CD1c-positive myeloid dendritic cell (primary cell): ENCODE results near the gene AK3.

Experiments used
- DNase-seq: peaks from one replicate; pipeline ENCODE4 v3.0.0-alpha.2; 2016; ENCODE audit errors: extremely low spot score

AK3 gene

DNA sequence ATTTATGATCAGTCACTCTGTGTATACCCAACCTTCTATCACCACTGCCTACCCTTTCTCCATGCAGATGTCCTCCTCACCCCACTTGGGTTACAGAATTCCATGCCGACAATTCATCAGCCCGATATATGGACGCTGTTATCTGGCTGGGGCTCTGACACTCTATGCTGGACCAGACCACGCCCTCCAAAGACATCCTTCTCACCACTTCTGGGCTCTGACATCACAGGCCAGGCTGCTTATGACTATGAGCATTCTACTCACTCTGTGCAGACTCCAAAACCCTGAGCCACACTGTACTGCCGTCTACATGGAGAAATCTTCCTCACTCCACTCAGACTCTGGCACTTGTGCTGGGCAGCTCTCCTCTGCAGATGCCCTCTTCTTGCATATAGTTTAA, 7.6 kb upstream of the AK3 start:
- DNase-seq: no peak

DNA sequence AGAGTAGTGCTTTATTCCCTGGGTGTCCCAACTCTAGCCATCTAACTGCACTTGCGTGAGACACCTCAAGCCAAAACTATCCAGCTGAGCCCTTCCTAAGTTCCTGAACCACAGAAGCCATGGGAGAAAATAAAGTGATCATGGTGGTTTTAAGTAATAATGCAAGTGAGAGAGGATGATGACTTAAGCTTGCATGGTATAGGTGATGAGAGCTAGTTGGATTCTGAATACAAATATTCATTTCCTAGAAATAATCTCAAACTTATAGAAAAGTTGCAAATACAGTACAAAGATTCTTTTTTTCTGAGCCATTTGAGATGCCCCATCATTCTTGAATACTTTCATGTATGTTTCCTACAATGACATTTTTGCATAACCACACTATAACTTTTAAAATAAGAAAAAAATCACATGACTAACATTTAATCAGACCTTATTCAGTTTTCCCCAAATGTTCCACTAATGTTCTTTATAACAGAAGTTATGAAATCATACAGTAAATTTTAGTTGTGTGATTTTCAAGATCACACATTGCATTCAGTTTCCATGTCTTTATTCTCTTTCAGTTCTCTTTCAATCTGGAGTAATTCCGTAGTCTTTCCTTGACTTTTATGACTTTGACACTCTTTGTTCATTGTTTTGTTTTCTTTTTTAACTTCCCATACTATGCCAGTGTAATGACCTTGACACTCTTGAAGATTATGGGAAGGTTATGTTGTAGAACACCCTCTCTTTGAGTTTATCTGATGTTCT, 5.5 kb upstream of the AK3 start:
- no peak for DNase-seq

DNA sequence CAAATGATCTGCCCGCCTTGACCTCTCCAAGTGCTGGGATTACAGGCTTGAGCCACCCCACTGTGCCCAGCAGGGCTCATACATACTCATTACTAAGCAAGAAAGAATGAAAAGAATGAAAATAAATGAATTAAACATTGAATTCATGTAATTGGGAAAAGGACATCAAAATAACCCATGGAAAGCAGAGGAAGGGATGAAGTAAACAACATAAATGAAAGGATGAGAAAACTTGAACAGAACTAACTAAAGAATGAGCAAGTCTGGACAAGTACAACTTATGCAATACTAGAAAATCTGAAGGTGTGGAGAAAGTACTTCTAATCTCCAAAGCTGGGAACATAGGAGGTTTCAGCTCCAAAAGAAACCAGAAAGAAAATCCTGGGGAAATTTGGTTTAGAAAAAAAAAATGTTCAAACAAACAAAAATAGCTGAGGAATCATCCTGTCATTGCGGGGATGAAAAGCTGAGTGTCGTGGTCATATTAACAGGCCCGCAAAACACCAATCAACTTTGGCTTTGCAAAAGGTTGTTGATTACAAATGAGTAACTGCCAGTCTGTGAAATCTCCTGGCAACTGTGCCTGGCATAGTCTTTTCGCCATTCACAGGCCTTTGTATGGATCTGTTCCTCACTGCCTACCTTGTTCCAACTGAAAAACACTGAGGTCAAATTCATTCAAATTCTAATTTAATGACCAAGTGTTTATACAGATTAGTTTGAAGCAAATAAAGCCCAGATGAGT, 2.3 kb upstream of the AK3 start:
- DNase-seq: no peak

DNA sequence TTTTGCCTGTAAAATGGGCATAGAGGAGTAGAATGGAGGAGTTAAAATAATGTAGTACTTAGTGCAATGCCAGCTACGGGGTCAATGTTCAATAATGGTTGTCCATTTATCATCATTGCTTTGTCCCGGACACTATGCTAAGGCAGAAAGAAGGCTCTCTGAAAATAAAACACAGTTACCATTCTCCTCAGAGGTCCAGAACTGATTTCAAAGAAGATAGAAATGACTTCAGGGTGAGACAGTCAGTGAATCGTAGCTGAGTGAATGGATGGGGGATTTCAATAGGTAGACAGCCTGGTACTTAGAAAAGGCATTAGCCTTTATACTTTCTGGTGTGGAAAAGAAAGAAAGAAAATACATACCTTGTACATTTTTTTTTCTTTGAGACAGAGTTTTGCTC, 1.2 kb upstream of the AK3 start:
- no peak for DNase-seq

DNA sequence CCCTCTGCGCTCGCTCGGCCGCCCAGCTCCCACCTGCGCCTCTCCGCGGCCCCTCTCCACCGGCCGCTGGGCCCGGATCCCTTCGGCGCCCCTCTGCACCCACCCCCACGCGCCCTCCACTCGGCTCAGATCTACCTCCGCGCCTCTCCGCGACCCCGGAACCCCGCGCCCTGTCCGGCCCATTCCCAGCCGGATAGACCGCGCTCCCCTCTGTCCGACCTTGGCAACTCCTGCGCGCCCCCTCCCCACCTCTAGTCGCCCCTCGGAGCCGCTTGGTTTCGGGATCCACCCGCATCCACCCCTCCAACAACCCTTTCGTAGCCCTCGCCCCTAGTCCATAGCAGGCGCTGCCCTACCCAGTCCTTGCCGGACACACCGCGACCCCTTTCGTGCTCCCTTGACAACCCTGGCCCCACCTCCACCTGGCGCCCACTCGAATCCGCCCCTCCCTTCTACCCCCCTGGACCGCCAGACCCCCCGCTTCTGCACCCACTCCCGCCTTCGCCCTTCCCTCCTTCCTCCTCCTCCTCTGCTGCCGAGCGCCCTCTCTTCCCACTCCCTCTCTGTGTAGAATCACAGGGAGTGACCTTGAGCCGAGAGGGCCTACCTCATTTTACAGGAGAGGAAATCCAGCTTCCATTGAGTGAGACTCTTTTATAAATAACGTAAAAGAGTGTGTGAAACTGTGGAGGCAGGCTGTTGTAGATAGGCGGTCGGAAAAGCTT, 525 bp upstream of the AK3 start:
- no peak for DNase-seq

DNA sequence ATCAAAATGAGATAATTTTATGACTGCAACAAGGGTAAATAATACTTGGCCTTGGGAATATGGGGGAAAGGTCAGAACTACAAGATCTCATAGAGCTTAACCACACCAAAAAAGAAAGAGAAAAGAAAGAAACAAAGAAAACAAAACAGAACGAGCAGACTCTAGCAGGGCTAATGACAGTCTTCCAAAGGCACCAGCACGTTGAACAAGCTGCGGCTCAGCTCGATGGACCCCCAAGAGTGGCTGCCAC, 689 bp downstream of the AK3 start:
- no peak for DNase-seq

DNA sequence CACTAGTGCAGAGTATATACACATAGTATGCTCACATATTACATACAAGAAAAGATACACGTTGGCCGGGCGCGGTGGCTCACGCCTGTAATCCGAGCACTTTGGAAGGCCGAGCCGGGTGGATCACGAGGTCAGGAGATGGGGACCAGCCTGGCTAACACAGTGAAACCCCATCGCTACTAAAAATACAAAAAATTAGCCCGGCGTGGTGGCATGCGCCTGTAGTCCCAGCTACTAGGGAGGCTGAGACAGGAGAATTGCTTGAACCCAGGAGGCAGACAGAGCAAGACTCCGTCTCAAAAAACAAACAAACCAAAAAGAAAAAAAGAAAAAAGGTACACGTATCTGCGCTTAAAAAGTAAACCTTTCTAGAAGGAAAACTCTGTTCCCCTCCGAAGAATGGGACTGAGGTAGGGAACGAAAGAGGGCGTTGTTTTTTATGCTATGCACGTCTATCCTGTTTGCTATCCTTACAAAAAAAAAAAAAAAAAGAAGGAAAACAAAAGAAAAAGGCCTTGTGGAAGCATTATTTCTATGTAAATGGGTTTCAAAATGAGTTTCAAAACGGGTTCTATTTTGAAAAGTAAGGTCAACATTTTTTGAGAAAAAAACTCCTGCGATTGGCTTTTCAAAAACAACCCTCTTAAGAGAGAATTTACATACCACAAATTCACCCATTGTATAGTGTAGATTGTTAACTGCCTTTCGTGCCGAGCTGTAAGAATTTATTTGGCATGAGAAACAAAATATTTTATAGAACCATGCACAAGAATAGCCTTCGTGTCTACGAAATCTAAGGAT, 1.2 kb downstream of the AK3 start:
- DNase-seq: no peak

DNA sequence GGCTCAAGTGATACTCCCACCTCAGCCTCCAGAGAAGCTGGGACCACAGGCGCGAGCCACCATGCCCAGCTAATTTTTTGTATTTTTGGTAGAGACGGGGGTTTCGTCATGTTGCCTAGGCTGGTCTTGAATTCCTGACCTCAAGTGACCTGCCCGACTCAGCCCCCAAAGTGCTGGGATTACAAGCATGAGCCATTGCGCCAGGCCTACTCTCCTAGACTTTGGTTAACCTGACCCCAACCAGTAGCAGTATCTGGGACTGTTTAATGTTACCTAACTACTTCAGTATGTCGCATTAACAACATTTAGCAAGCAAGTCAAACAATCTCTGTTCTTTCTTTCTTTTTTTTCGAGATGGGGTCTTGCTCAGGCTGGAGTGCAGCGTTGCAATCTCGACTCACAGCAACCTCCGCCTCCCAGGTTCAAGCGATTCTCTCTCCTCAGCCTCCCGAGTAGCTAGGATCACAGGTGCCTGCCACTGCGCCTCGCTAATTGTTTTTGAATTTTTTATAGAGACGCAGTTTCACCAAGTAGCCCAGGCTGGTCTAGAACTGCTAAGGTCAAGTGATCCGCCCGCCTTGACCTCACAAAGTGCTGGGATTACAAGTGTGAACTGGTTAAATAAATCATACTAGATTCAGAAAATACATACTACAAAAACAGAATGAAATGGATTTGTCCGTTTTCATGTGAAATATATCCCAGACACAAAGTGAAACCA, 2.0 kb downstream of the AK3 start:
- no peak for DNase-seq

DNA sequence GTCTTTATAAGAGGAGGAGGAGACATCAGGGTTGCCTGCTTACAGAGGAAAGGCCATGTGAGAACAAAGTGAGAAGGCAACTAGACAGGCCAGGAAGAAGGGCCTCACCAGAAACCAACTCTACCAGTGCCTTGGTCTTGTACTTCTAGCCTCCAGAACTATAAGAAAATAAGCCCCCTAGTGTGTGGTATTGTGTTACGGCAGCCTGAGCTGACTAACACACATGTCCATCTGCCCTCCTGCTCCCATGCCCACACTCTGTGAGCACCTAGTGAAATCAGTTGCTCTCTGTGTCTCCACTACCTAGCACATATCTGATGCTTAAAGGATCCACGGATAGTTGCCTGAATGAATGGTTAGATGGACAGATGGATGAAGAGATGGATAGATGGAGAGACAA, 6.9 kb downstream of the AK3 start:
- no peak for DNase-seq

DNA sequence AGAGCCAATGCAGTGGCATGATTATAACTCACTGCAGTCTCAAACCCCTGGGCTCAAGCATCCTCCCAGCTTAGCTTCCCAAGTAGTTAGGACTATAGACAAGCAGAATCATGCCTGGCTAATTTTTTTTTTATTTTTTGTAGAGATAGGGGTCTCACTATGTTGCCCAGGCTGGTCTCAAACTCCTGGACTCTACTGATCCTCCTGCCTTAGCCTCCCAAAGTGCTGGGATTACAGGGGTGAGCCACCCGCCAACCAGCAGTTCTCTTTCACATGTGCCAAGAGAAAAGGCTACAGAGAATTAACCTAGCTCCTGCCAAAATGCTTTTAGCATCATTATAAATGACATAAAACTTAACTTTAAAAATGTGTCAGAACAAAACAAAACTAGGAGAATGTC, 8.1 kb downstream of the AK3 start:
- DNase-seq: no peak

DNA sequence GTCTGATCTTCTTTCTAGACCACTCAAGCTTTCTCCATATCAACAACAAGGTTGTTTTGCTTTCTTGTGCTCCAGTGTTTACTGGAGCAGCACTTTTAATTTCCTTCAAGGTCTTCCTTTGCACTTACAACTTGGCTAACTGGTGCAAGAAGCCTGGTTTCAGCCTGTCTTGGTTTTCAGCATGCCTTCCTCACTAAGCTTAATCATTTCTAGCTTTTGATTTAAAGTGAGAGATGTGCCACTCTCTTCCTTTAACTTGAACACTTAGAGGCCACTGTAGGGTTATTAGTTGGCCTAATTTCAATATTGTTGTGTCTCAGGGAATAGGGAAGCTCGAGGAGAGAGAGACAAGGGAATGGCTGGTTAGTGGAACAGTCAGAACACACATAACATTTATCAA, 13.4 kb downstream of the AK3 start:
- no peak for DNase-seq

DNA sequence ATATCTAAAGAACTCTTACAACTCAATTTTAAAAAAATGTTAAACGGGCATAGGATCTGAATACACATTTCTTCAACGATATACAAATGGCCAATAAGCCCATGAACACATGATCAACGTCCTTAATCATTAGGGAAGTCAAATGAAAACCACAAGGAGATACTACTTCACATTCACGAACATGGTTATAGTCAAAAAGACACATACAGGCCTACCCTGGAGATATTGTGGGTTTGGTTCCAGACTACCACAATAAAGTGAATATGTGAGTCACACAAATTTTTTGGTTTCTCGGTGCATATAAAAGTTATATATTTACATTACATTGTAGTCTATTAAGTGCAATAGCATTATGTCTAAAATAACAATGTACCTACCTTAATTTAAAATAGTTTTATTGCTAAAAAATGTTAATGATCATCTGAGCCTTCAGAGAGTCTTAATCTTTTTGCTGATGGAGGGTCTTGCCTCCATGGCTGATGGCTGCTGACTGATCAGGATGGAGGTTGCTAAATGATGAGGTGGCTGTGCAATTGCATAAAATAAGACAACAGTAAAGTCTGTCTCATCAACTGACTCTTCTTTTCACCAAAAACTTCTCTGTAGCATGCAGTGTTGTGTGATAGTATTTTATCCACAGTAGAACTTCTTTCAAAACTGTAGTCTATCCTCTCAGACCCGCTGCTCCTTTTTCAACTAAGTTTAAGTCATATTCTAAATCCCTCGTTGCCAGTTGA, 15.1 kb downstream of the AK3 start:
- DNase-seq: no peak

DNA sequence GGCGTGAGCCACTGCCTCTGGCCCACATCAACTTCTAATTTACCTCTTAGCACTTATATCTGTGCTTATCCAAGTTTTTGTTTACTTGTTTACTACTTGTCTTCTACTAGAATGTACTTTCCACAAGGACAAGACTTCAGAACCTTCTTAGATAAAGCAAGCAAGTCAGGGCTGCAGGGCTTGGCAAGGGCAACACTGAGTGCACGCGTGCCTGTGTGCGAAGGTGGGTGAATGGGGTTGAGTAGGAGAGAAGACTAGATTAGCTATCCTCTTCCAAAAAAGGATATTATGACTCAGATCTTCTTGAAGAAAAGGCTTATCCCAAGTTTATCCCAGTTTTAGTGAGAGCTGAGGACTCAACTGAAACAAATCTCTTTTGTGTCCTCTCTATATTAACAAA, 19.3 kb downstream of the AK3 start:
- DNase-seq: no peak

DNA sequence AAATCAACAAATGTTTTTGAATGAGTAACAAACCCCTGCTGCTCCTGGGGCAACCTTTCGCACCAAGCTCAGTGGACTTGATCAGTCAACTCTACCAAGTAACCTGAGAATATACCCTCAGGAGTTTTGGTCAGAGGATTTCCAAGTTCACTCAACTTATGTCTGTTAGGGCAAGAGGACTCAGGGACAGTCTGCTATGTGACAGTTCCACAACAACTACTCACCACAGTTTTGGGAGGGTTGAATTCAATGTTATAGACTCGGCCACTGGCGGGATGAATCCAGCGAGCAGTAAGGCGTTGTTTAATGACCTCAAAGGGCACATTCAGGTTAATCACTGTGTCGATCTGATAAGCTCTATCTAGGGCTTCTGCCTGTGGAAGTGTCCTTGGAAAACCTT, 22.1 kb downstream of the AK3 start:
- DNase-seq: no peak

DNA sequence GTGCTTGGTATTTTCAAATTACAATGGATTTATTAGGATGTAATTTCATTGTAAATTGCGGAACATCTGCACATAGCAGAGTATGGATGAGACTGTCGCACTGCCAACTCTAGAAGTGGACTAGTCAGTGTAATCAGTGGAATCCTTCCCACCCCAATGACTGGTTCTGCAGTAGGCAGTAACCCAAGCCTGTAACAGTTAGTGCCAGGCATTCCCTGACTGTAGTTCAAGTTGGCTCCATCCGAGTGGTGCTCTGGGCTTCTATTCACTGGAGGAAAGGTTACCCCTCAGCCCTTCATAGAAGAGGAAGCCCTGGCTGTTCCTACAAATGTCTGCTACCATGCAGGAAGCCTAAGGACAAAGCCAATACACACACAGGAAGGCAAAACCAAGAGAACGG, 23.2 kb downstream of the AK3 start:
- DNase-seq: no peak

DNA sequence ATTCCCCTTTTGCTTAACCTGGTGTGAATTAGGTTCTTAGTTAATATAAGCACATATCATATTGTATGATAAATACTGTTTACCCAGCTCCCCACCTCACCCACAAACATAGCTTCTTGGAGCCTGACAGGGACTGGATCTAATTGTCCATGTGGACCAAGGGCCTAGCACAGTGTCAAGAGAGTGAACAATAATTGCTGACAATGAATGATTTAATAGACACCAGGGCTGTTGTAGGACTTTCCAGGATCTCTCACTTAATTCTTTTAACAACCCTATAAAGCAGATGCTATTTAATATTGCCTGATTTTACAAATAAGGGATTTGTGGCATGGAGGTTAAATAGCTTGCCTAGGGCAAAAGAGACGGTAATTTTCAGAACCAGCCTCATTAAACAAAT, 24.8 kb downstream of the AK3 start:
- DNase-seq: no peak

DNA sequence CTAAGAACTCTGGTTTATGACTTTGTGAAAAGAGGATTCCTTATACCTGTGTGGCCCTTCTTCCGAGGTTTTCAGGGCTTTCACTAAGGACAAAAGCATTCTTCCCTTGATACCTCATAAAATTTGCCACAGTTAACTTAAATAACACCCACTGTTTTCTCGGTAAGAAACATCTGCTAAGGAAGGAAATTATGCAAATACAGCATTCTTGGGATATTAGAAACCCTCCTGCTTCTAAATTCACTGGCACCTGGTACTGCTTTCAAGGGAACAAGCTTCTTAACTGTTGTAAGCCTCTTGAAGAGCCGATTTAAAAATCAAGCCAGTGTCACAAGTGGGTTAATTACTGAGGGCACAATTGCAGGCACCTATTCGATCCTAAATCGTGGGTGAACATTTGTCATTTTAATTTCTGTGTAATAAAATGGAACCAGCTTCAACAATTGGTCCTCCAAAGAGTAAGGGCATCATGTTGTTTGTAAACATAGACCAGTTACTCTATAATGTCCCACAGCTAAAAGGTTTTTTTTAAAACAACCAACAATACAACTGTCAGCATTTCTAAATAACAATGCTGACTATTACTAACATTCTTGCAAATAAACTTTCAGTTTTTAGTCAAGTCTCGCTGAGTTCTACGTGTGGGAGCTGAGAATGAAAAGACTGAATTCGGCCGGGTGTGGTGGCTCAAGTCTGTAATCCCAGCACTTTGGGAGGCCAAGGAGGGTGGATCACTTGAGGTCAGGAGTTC, 26.6 kb downstream of the AK3 start:
- DNase-seq: no peak

DNA sequence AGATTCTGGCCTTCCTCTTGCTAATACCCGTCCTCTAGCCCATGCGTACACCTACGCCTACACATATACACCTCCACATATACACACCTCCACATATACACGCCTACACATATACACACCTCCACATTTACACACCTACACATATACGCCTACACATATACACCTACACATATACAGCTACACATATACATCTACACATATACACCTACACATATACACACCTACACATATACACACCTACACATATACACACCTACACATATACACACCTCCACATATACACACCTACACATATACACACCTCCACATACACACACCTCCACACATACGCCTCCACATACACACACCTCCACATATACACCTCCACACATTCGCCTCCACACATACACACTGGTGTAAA, 27.2 kb downstream of the AK3 start:
- peak; percentile 32 for DNase-seq

DNA sequence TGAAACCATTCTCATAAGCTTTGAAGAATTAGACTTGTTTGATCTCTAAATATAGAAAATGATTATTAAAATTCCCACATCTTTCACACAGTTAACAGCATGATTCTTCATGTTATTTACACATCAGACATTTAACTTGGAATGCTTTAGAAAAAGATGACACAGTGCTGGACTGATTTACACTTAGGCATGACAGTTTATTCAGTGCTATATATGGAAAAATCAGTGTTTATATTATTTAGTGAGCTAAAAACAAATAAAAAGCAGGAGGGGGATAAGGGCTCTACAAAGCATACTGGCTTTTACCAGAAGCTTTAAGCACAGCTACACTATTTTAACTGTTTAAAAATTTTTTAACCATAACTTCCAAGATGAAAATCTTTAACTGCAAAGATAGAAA, 31.6 kb downstream of the AK3 start:
- DNase-seq: no peak

DNA sequence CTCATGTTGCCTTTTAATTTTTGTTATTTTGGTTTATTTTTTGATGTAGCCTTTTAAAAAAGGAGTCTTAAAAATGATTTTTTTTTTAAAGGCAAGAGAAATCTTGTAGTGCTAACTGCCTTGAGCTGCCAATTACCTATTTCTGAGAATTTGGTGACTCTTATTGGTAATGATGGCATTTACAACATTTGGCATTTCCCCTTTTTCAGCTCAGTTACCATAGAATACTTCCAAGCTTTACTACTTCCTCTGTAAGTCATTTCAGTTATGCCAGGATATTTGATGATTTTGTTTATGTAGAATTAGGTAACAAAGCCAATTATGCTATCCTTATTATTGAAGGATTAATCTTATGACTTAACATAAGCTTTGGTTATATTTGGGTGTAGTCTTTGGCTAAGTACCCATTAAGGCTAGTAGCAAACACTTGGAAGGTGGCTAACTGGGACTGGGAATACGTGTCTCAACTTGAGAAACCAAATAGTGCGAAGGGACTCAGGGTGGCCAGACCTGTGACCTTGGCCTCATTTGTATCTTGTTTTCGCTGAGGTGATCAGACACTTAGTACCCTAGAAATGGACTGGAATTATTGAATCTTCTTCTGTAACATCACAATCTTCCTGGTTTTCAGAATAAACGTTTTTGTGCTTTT, 33.9 kb downstream of the AK3 start:
- peak; percentile 12 for DNase-seq
